Skin of body (tissue), 2 donors: ENCODE results near the gene C19orf25. TPM values are rescaled to one million over a fixed set of nuclear protein-coding genes. Genes with fewer than 3 reads are reported as not detected.
"Not testable (repeated sequence)": the region's sequence is repeated elsewhere in the genome, so short reads cannot be mapped to it uniquely, and the experiment has no call there.

Experiments
- DNase-seq: peaks from one replicate; lab custom pipeline; 2025; lab: John Stamatoyannopoulos, UW
- total RNA-seq: library from RNA; depleted of rRNA; stranded (reverse); fragments of >200 nt; gene quantifications from one replicate; pipeline ENCODE4 v1.2.3, GENCODE V29; 2014

C19orf25 gene
- total RNA-seq, 1 donor from 2014 or later, result 11.6 TPM

GRCh38 chr19:1481893-1482360 is 2.9 kb upstream of the C19orf25 start:
- no peak for DNase-seq

- no peak for DNase-seq
Observed at GRCh38 chr19:1481224-1481892, 2.3 kb upstream of the C19orf25 start.

GRCh38 chr19:1477056-1477455 is 2.0 kb downstream of the C19orf25 start:
- not testable (repeated sequence) for DNase-seq

- DNase-seq, result no peak
Observed at GRCh38 chr19:1475751-1476437, 3.1 kb downstream of the C19orf25 start.

- DNase-seq, result no peak
Observed at GRCh38 chr19:1474765-1475351, 4.2 kb downstream of the C19orf25 start.

- DNase-seq, result no peak
Observed at GRCh38 chr19:1474011-1474764, 4.8 kb downstream of the C19orf25 start.

GRCh38 chr19:1473085-1473851 is 5.7 kb downstream of the C19orf25 start:
- no peak for DNase-seq

GRCh38 chr19:1472231-1473084 is 6.6 kb downstream of the C19orf25 start:
- no peak for DNase-seq

GRCh38 chr19:1471515-1472160 is 7.4 kb downstream of the C19orf25 start:
- DNase-seq, result no peak

GRCh38 chr19:1471010-1471514 is 8.0 kb downstream of the C19orf25 start:
- DNase-seq, result no peak

- no peak for DNase-seq
Observed at GRCh38 chr19:1470305-1471009, 8.6 kb downstream of the C19orf25 start.

- no peak for DNase-seq
Observed at GRCh38 chr19:1470055-1470304, 9.0 kb downstream of the C19orf25 start.

GRCh38 chr19:1469255-1470054 is 9.6 kb downstream of the C19orf25 start:
- no peak for DNase-seq

GRCh38 chr19:1468821-1469254 is 10.2 kb downstream of the C19orf25 start:
- no peak for DNase-seq

- DNase-seq, result no peak
Observed at GRCh38 chr19:1468274-1468820, 10.7 kb downstream of the C19orf25 start.

- no peak for DNase-seq
Observed at GRCh38 chr19:1467490-1468273, 11.3 kb downstream of the C19orf25 start.

- DNase-seq, result no peak
Observed at GRCh38 chr19:1467215-1467489, 11.9 kb downstream of the C19orf25 start.
